WTC11 (cell line): ENCODE data around the gene CSTF1. TPM values are rescaled to one million over a fixed set of nuclear protein-coding genes. Genes with fewer than 3 reads are reported as not detected.

ENCODE experiments used
- ATAC-seq: fragments of 200-7000 bp; cut with Tn5 transposase; 2 replicates; pipeline ENCODE4 v1.10.0; 2021; ENCODE audit warnings: mild to moderate bottlenecking, moderate library complexity
- CTCF ChIA-PET: fragments of 300-600 bp; sonication (Branson Sonifier 250); formaldehyde crosslinking; loops from one replicate; lab custom pipeline; 2021; ENCODE audit warnings: antibody characterized with exemption; lab: Charles Lee
- POLR2A ChIA-PET: fragments of 350-600 bp; sonication (Branson Sonifier 250); formaldehyde crosslinking; loops from one replicate; lab custom pipeline; 2021; ENCODE audit warnings: antibody characterized with exemption; lab: Charles Lee
- DNase-seq: peaks from one replicate; pipeline ENCODE4 v3.0.0; 2021; ENCODE audit warnings: low spot score
- H3K27ac Mint-ChIP-seq: 2 replicates; pipeline ENCODE4 v1.8.0; 2021; ENCODE audit warnings: mixed read lengths
- H3K27me3 Mint-ChIP-seq: 2 replicates; pipeline ENCODE4 v1.8.0; 2021; ENCODE audit warnings: low read depth, mild to moderate bottlenecking, moderate library complexity, mixed read lengths
- H3K36me3 Mint-ChIP-seq: 2 replicates; pipeline ENCODE4 v1.8.0; 2021; ENCODE audit warnings: mixed read lengths
- H3K4me1 Mint-ChIP-seq: 2 replicates; pipeline ENCODE4 v1.8.0; 2022; ENCODE audit warnings: mixed read lengths
- H3K4me3 Mint-ChIP-seq: 2 replicates; pipeline ENCODE4 v1.8.0; 2021; ENCODE audit warnings: mild to moderate bottlenecking, moderate library complexity, mixed read lengths
- H3K9me3 Mint-ChIP-seq: 2 replicates; pipeline ENCODE4 v1.8.0; 2021; ENCODE audit warnings: mixed read lengths
- AR ChIP-seq: fragments of 250-450 bp; sonication (Bioruptor Pico); IDR thresholded peaks from 2 replicates; pipeline ENCODE4 v1.9.0; 2021; ENCODE audit warnings: mild to moderate bottlenecking
- ATF2 ChIP-seq: sonication (generic); formaldehyde crosslinking; IDR thresholded peaks from 2 replicates; pipeline ENCODE4 v1.8.1; 2022; ENCODE audit warnings: low read depth, missing genetic modification reagents, borderline replicate concordance
- CDX4 ChIP-seq: fragments of 250-450 bp; sonication (Bioruptor Pico); IDR thresholded peaks from 2 replicates; pipeline ENCODE4 v1.9.0; 2021; ENCODE audit warnings: moderate library complexity, mild to moderate bottlenecking, inconsistent platforms, borderline replicate concordance
- ERG ChIP-seq: fragments of 250-450 bp; sonication (Bioruptor Pico); IDR thresholded peaks from 2 replicates; pipeline ENCODE4 v1.8.0; 2021; ENCODE audit warnings: mild to moderate bottlenecking
- ETV6 ChIP-seq: sonication (generic); formaldehyde crosslinking; IDR thresholded peaks from 2 replicates; pipeline ENCODE4 v1.8.1; 2022; ENCODE audit warnings: mild to moderate bottlenecking, missing genetic modification reagents
- FOXP1 ChIP-seq: sonication (generic); formaldehyde crosslinking; IDR thresholded peaks from 2 replicates; pipeline ENCODE4 v1.8.0; 2022; ENCODE audit warnings: missing genetic modification reagents, mild to moderate bottlenecking, moderate library complexity, borderline replicate concordance
- FOXP4 ChIP-seq: sonication (generic); formaldehyde crosslinking; IDR thresholded peaks from 2 replicates; pipeline ENCODE4 v1.8.0; 2022; ENCODE audit warnings: mild to moderate bottlenecking, missing genetic modification reagents
- GABPB1 ChIP-seq: sonication (generic); formaldehyde crosslinking; IDR thresholded peaks from 2 replicates; pipeline ENCODE4 v1.8.1; 2023; ENCODE audit warnings: mild to moderate bottlenecking, missing genetic modification reagents
- MXD4 ChIP-seq: fragments of 250-450 bp; sonication (Bioruptor Pico); IDR thresholded peaks from 2 replicates; pipeline ENCODE4 v1.8.0; 2021; ENCODE audit warnings: mild to moderate bottlenecking, moderate library complexity, borderline replicate concordance
- MYBL2 ChIP-seq: sonication (generic); formaldehyde crosslinking; IDR thresholded peaks from 2 replicates; pipeline ENCODE4 v1.8.1; 2023; ENCODE audit warnings: mild to moderate bottlenecking, moderate library complexity, missing genetic modification reagents
- NR1H2 ChIP-seq: sonication (generic); formaldehyde crosslinking; IDR thresholded peaks from 2 replicates; pipeline ENCODE4 v1.9.0; 2021; ENCODE audit warnings: mild to moderate bottlenecking, moderate library complexity, missing genetic modification reagents
- PRDM15 ChIP-seq: sonication (generic); formaldehyde crosslinking; IDR thresholded peaks from 2 replicates; pipeline ENCODE4 v1.8.0; 2022; ENCODE audit warnings: missing genetic modification reagents
- PRRX2 ChIP-seq: fragments of 250-450 bp; sonication (Bioruptor Pico); IDR thresholded peaks from 2 replicates; pipeline ENCODE4 v1.8.0; 2021; ENCODE audit warnings: mild to moderate bottlenecking
- SMAD3 ChIP-seq: sonication (generic); formaldehyde crosslinking; IDR thresholded peaks from 2 replicates; pipeline ENCODE4 v1.8.0; 2022; ENCODE audit warnings: missing genetic modification reagents, mild to moderate bottlenecking, borderline replicate concordance
- SMAD4 ChIP-seq: sonication (generic); formaldehyde crosslinking; IDR thresholded peaks from 2 replicates; pipeline ENCODE4 v1.8.0; 2022; ENCODE audit warnings: mild to moderate bottlenecking, missing genetic modification reagents
- SP1 ChIP-seq: sonication (generic); formaldehyde crosslinking; conservative IDR thresholded peaks from 2 replicates; pipeline ENCODE4 v1.8.1; 2022; ENCODE audit warnings: missing genetic modification reagents
- USF2 ChIP-seq: sonication (generic); formaldehyde crosslinking; IDR thresholded peaks from 2 replicates; pipeline ENCODE4 v1.8.1; 2023; ENCODE audit warnings: mild to moderate bottlenecking, missing genetic modification reagents, moderate library complexity
- ZBTB43 ChIP-seq: sonication (generic); formaldehyde crosslinking; IDR thresholded peaks from 2 replicates; pipeline ENCODE4 v1.8.1; 2023; ENCODE audit warnings: mild to moderate bottlenecking, missing genetic modification reagents
- ZNF232 ChIP-seq: sonication (generic); formaldehyde crosslinking; IDR thresholded peaks from 2 replicates; pipeline ENCODE4 v1.8.0; 2022; ENCODE audit warnings: mild to moderate bottlenecking, missing genetic modification reagents
- ZNF263 ChIP-seq: sonication (generic); formaldehyde crosslinking; IDR thresholded peaks from 2 replicates; pipeline ENCODE4 v1.8.1; 2022; ENCODE audit warnings: low read depth, mild to moderate bottlenecking, moderate library complexity, missing genetic modification reagents
- ZNF671 ChIP-seq: fragments of 250-450 bp; sonication (Bioruptor Pico); IDR thresholded peaks from 2 replicates; pipeline ENCODE4 v1.8.0; 2021; ENCODE audit warnings: mild to moderate bottlenecking
- total RNA-seq: library from RNA; stranded (reverse); gene quantifications from 3 replicates; pipeline ENCODE4 v1.2.3, GENCODE V29; 2021

Gene CSTF1
- total RNA-seq, 1 experiment from 2014 or later: 58.5 TPM

- ChIA-PET CTCF (no interaction called here), POLR2A (no interaction called here)
- ATAC-seq: no peak
- DNase-seq: no peak
- Mint-ChIP-seq H3K4me1 (peaks cover 1% of the 10 kb centered on the region), H3K27ac (no peak overlapping the region), H3K4me3 (no peak overlapping the region), H3K27me3 (peaks cover 44% of the 10 kb centered on the region), H3K9me3 (no peaks in the 10 kb centered on the region), H3K36me3 (no peaks in the 10 kb centered on the region)
- TF ChIP-seq ZBTB43 (CRISPR knock-in tag) (no peak), GABPB1 (no peak), MYBL2 (no peak), PRRX2 (CRISPR knock-in tag) (no peak), ETV6 (CRISPR knock-in tag) (no peak), SMAD3 (CRISPR knock-in tag) (no peak), ERG (CRISPR knock-in tag) (no peak), USF2 (CRISPR knock-in tag) (no peak), SMAD4 (CRISPR knock-in tag) (no peak), FOXP1 (no peak), ZNF671 (CRISPR knock-in tag) (no peak), MXD4 (CRISPR knock-in tag) (no peak), SP1 (CRISPR knock-in tag) (no peak), AR (CRISPR knock-in tag) (no peak)
Measured at GRCh38 chr20:56427797-56428196, 35.4 kb downstream of the CSTF1 start.

GRCh38 chr20:56428410-56428809, 36.0 kb downstream of the CSTF1 start:
- ATAC-seq: no peak
- no peak for DNase-seq
- H3K4me1 Mint-ChIP-seq: no peaks in the 10 kb centered on the region
- no peaks in the 10 kb centered on the region for H3K36me3 Mint-ChIP-seq
- ChIA-PET POLR2A (interaction anchor here (0.7 kb wide), 1 partner anchor 554 kb away, joined by 4 read pairs; no protein-coding TSS in a partner anchor), CTCF (no interaction called here)
- H3K4me3 Mint-ChIP-seq: no peak overlapping the region
- H3K27ac Mint-ChIP-seq: no peak overlapping the region
- peaks cover 45% of the 10 kb centered on the region for H3K27me3 Mint-ChIP-seq
- no peaks in the 10 kb centered on the region for H3K9me3 Mint-ChIP-seq
- TF ChIP-seq FOXP4 (CRISPR knock-in tag) (no peak), CDX4 (no peak), NR1H2 (CRISPR knock-in tag) (no peak), ATF2 (CRISPR knock-in tag) (no peak), ZNF232 (CRISPR knock-in tag) (no peak), ZNF263 (no peak), PRDM15 (CRISPR knock-in tag) (no peak), ZBTB43 (CRISPR knock-in tag) (no peak)
